GM12801 (cell line): ENCODE measurements around the gene JAKMIP1.

ENCODE experiments used
- CTCF ChIP-seq: IDR thresholded peaks from one replicate; pipeline ENCODE4 v1.5.1; 2011; ENCODE audit warnings: control low read depth; ENCODE audit not compliant: insufficient read length; ENCODE audit errors: extremely low read depth

The JAKMIP1 gene

DNA sequence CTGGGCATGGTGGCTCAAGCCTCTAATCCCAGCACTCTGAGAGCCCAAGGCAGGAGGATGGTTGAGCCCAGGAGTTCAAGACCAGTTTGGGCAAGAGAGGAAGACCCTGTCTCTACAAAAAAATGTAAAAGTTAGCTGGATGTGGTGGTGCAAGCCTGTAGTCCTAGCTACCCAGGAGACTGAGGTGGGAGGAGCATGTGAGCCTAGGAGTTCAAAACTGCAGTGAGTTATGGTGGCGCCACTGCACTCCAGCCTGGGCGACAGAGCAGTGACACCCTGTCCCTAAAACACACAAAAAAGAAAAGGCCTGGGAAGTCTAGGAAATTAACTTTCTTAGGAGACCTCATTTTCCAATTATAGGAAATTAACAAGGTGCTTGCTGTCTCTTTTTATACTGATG lies 76.8 kb downstream of the JAKMIP1 start:
- no peak for TF ChIP-seq CTCF

DNA sequence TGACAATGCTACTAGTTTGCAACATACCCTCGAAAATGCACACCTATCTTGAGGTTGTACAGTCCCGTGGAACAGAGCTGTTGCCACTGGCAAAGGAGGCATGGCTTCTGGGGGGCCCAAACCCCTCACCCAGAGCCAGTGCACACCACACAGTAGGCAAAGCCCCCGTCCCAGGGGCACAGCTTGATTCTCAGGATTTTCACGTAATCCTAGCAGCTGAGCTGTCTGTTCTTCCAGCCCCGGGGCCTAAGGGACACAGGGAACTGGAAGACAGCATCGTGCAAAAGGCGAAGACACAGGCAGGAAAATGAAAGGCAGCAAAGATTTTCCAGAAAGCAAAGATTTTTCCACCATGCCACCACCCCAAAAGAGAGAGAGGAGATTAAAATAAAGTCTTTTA lies 77.2 kb downstream of the JAKMIP1 start:
- TF ChIP-seq CTCF, result no peak

GRCh38 chr4:6122496-6122895 lies 77.9 kb downstream of the JAKMIP1 start:
- no peak for TF ChIP-seq CTCF

GRCh38 chr4:6121941-6122340 lies 78.4 kb downstream of the JAKMIP1 start:
- TF ChIP-seq CTCF, result no peak

DNA sequence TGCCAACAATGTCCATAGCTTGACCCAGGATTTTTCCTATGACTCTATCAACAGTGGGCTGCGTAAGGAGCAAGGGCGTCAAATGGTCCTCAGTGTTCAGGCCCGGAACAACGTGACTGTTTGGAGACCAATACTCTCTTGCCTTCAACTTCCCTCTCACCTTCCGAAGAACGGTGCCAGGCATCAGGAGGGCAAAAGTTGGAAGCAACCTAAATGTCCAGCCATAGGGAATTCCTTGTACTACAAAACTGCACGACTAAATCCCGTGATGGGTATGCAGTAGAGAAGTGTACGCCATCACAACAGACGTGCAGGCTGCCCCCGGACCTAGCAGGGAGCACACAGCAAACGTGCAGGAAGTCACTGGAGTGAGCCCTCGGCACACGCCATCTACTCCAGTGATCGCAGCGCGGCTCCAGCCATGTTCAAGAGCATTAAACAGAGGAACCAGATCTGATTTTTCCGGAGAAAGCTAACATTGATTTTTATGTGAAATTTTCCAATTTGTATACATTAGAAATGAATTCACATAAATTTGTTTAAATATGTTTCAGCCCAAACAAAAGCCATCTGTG lies 79.0 kb downstream of the JAKMIP1 start:
- TF ChIP-seq CTCF, result no peak

GRCh38 chr4:6120361-6120760 lies 80.0 kb downstream of the JAKMIP1 start:
- TF ChIP-seq CTCF, result no peak

DNA sequence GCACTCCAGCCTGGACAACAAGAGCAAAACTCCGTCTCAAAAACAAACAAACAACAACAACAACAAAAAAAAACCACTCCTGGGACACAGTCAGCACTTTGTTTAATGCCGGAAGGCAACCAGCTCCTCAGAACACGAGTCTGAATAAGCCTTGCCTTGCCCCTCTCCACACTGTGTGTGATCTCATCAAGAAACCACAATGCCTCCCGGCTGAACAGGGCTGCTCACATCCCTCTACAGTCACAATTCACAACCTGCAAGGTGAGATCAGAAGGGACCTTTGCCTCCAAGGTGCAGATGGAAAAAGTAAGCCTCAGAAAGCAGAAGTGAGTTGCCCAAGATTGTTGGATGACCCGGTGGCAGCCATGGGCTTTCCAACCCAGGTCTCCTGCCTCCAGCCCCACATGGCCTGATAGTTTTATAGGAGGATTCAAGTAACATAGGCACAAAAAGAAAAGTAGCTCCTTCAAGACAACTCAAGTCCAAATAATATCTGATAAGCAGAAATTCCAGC lies 80.8 kb downstream of the JAKMIP1 start:
- no peak for TF ChIP-seq CTCF

GRCh38 chr4:6118201-6118600 lies 82.1 kb downstream of the JAKMIP1 start:
- TF ChIP-seq CTCF, result no peak
